Activated CD4-positive, alpha-beta T cell treated with anti-CD3 and anti-CD28 coated beads for 36 hours (primary cell): ENCODE results near the gene CD207. TPM values are rescaled to one million over a fixed set of nuclear protein-coding genes. Genes with fewer than 3 reads are reported as not detected.
"Not testable (repeated sequence)": the region's sequence is repeated elsewhere in the genome, so short reads cannot be mapped to it uniquely, and the experiment has no call there.

ENCODE experiments used
- ATAC-seq: fragments of 200-7000 bp; cut with Tn5 transposase; one replicate; pipeline ENCODE4 v1.10.0; 2021; ENCODE audit warnings: mild to moderate bottlenecking, moderate library complexity
- CTCF ChIA-PET: fragments of 350-600 bp; sonication (Branson Sonifier 250); formaldehyde crosslinking; loops from one replicate; lab custom pipeline; 2021; ENCODE audit warnings: antibody characterized with exemption; lab: Charles Lee
- POLR2A ChIA-PET: fragments of 350-600 bp; sonication (Branson Sonifier 250); formaldehyde crosslinking; loops from one replicate; lab custom pipeline; 2021; ENCODE audit warnings: antibody characterized with exemption, inconsistent platforms; lab: Charles Lee
- DNase-seq: peaks from one replicate; pipeline ENCODE4 v3.0.0-alpha.2; 2020
- H3K27ac Mint-ChIP-seq: one replicate; pipeline ENCODE4 v1.8.0; 2021; ENCODE audit warnings: mixed read lengths
- H3K27me3 Mint-ChIP-seq: one replicate; pipeline ENCODE4 v1.8.0; 2021; ENCODE audit warnings: mixed read lengths
- H3K36me3 Mint-ChIP-seq: one replicate; pipeline ENCODE4 v1.8.0; 2021; ENCODE audit warnings: low read depth, mixed read lengths
- H3K4me1 Mint-ChIP-seq: one replicate; pipeline ENCODE4 v1.8.0; 2021; ENCODE audit warnings: mixed read lengths
- H3K4me3 Mint-ChIP-seq: one replicate; pipeline ENCODE4 v1.8.0; 2021; ENCODE audit warnings: mild to moderate bottlenecking, moderate library complexity, mixed read lengths
- H3K9me3 Mint-ChIP-seq: one replicate; pipeline ENCODE4 v1.8.0; 2021; ENCODE audit warnings: low read depth, mixed read lengths
- intact Hi-C, 2 experiments: fragments of 100-400 bp; cut with DNase I in 1 of 2; cut with micrococcal nuclease in 1 of 2; formaldehyde crosslinking; loops; one replicate each; pipeline versions ENCODE4 v1.14.2 to v1.15.1; 2022 to 2024; cut with DNase I, micrococcal nuclease
- total RNA-seq, 2 experiments: library from RNA; stranded (reverse); gene quantifications; one replicate each; pipeline ENCODE4 v1.2.3, GENCODE V29; 2021

CD207 gene
- total RNA-seq, 2 experiments from 2014 or later: not detected

- H3K36me3 Mint-ChIP-seq: no peaks in the 10 kb centered on the region
- no peak for ATAC-seq
- CTCF ChIA-PET: interaction anchor here (1.2 to 1.7 kb wide), 2 partner anchors 10 to 43 kb away, joined by 3 to 4 read pairs; no protein-coding TSS in a partner anchor
- peaks cover 5% of the 10 kb centered on the region for H3K27me3 Mint-ChIP-seq
- no peaks in the 10 kb centered on the region for H3K9me3 Mint-ChIP-seq
- intact Hi-C loops: no loop called here
- H3K27ac Mint-ChIP-seq: no peak overlapping the region
- H3K4me3 Mint-ChIP-seq: no peak overlapping the region
- POLR2A ChIA-PET: no interaction called here
- DNase-seq: no peak
- no peaks in the 10 kb centered on the region for H3K4me1 Mint-ChIP-seq
Observed at GRCh38 chr2:70808983-70809958, 26.3 kb downstream of the CD207 start.

- Mint-ChIP-seq H3K36me3 (no peaks in the 10 kb centered on the region), H3K27me3 (peaks cover 5% of the 10 kb centered on the region), H3K4me1 (no peaks in the 10 kb centered on the region), H3K4me3 (no peak overlapping the region), H3K9me3 (no peaks in the 10 kb centered on the region), H3K27ac (no peak overlapping the region)
- CTCF ChIA-PET: interaction anchor here (1.1 to 1.7 kb wide), 3 partner anchors 12 to 44 kb away, joined by 3 to 4 read pairs (median 3); partner anchors contain the start of gene FIGLA
- intact Hi-C loops: no loop called here
- no peak for DNase-seq
- no peak for ATAC-seq
- POLR2A ChIA-PET: no interaction called here
Observed at GRCh38 chr2:70807828-70808118, 27.8 kb downstream of the CD207 start.

- ChIA-PET CTCF (interaction anchor here (0.7 to 1.1 kb wide), 3 partner anchors 10 to 37 kb away, joined by 3 read pairs; partner anchors contain the start of gene FIGLA), POLR2A (no interaction called here)
- intact Hi-C loops: no loop called here
- ATAC-seq (no peak), DNase-seq (no peak)
- no peak overlapping the region for H3K27ac Mint-ChIP-seq
- H3K4me3 Mint-ChIP-seq: no peak overlapping the region
- peaks cover 5% of the 10 kb centered on the region for H3K27me3 Mint-ChIP-seq
- H3K9me3 Mint-ChIP-seq: no peaks in the 10 kb centered on the region
- no peaks in the 10 kb centered on the region for H3K4me1 Mint-ChIP-seq
- no peaks in the 10 kb centered on the region for H3K36me3 Mint-ChIP-seq
Observed at GRCh38 chr2:70807102-70807827, 28.4 kb downstream of the CD207 start.

- Mint-ChIP-seq H3K36me3 (no peaks in the 10 kb centered on the region), H3K4me3 (no peak overlapping the region), H3K27ac (no peak overlapping the region), H3K27me3 (peaks cover 5% of the 10 kb centered on the region), H3K9me3 (no peaks in the 10 kb centered on the region), H3K4me1 (no peaks in the 10 kb centered on the region)
- ChIA-PET CTCF (interaction anchor here (0.7 to 0.8 kb wide), 2 partner anchors 10 to 36 kb away, joined by 3 read pairs; no protein-coding TSS in a partner anchor), POLR2A (no interaction called here)
- intact Hi-C loops: no loop called here
- no peak for DNase-seq
- ATAC-seq: no peak
Observed at GRCh38 chr2:70806620-70807019, 29.0 kb downstream of the CD207 start.

- no peak overlapping the region for H3K4me3 Mint-ChIP-seq
- no peak for DNase-seq
- CTCF ChIA-PET: interaction anchor here (0.8 kb wide), 1 partner anchor 36 kb away, joined by 3 read pairs; no protein-coding TSS in a partner anchor
- no peaks in the 10 kb centered on the region for H3K4me1 Mint-ChIP-seq
- H3K36me3 Mint-ChIP-seq: no peaks in the 10 kb centered on the region
- peaks cover 5% of the 10 kb centered on the region for H3K27me3 Mint-ChIP-seq
- H3K27ac Mint-ChIP-seq: no peak overlapping the region
- no peaks in the 10 kb centered on the region for H3K9me3 Mint-ChIP-seq
- intact Hi-C loops: no loop called here
- no peak for ATAC-seq
- POLR2A ChIA-PET: no interaction called here
Observed at GRCh38 chr2:70806013-70806412, 29.6 kb downstream of the CD207 start.

- peaks cover 7% of the 10 kb centered on the region for H3K9me3 Mint-ChIP-seq
- no peak overlapping the region for H3K4me3 Mint-ChIP-seq
- no peak for DNase-seq
- no peak overlapping the region for H3K27ac Mint-ChIP-seq
- no peaks in the 10 kb centered on the region for H3K4me1 Mint-ChIP-seq
- no peaks in the 10 kb centered on the region for H3K36me3 Mint-ChIP-seq
- POLR2A ChIA-PET: no interaction called here
- intact Hi-C loops: no loop called here
- ATAC-seq: no peak
- CTCF ChIA-PET: no interaction called here
- peaks cover 5% of the 10 kb centered on the region for H3K27me3 Mint-ChIP-seq
Observed at GRCh38 chr2:70801607-70802263, 33.9 kb downstream of the CD207 start.

- CTCF ChIA-PET: no interaction called here
- POLR2A ChIA-PET: no interaction called here
Observed at GRCh38 chr2:70799706-70800105, 35.9 kb downstream of the CD207 start.

GRCh38 chr2:70797996-70798395 is 37.6 kb downstream of the CD207 start:
- H3K4me3 Mint-ChIP-seq, H3K36me3 Mint-ChIP-seq, intact Hi-C loops, H3K9me3 Mint-ChIP-seq, POLR2A ChIA-PET, H3K4me1 Mint-ChIP-seq, ATAC-seq, DNase-seq, H3K27ac Mint-ChIP-seq: not testable (repeated sequence)
- peaks cover 11% of the 10 kb centered on the region for H3K27me3 Mint-ChIP-seq
- CTCF ChIA-PET: interaction anchor here (0.6 to 2.1 kb wide), 2 partner anchors 9 to 74 kb away, joined by 3 to 10 read pairs; no protein-coding TSS in a partner anchor

More at GRCh38 chr2:70799706-70800105, 35.9 kb downstream of the CD207 start:
- no peaks in the 10 kb centered on the region for H3K4me1 Mint-ChIP-seq
- H3K27ac Mint-ChIP-seq: no peak overlapping the region
- H3K9me3 Mint-ChIP-seq: peaks cover 7% of the 10 kb centered on the region
- ATAC-seq (no peak), DNase-seq (no peak)
- no peaks in the 10 kb centered on the region for H3K36me3 Mint-ChIP-seq
- H3K4me3 Mint-ChIP-seq: no peak overlapping the region
- H3K27me3 Mint-ChIP-seq: peaks cover 6% of the 10 kb centered on the region
- intact Hi-C loops: no loop called here

- Mint-ChIP-seq H3K27me3 (peaks cover 14% of the 10 kb centered on the region), H3K4me3 (no peak overlapping the region), H3K9me3 (peaks cover 7% of the 10 kb centered on the region), H3K4me1 (no peaks in the 10 kb centered on the region), H3K27ac (no peak overlapping the region), H3K36me3 (no peaks in the 10 kb centered on the region)
- CTCF ChIA-PET: interaction anchor here (0.5 to 2.1 kb wide), 2 partner anchors 9 to 16 kb away, joined by 4 to 10 read pairs; no protein-coding TSS in a partner anchor
- DNase-seq: no peak
- ATAC-seq: no peak
- POLR2A ChIA-PET: no interaction called here
- intact Hi-C loops: no loop called here
Observed at GRCh38 chr2:70797506-70797905, 38.1 kb downstream of the CD207 start.

GRCh38 chr2:70796262-70796661 is 39.4 kb downstream of the CD207 start:
- POLR2A ChIA-PET: no interaction called here

More at GRCh38 chr2:70796262-70796661, 39.4 kb downstream of the CD207 start:
- no peaks in the 10 kb centered on the region for H3K36me3 Mint-ChIP-seq
- intact Hi-C loops: no loop called here
- H3K4me3 Mint-ChIP-seq: no peak overlapping the region
- H3K9me3 Mint-ChIP-seq: peaks cover 7% of the 10 kb centered on the region
- ATAC-seq (no peak), DNase-seq (no peak)
- H3K27me3 Mint-ChIP-seq: peaks cover 23% of the 10 kb centered on the region
- H3K4me1 Mint-ChIP-seq: no peaks in the 10 kb centered on the region
- no peak overlapping the region for H3K27ac Mint-ChIP-seq
- CTCF ChIA-PET: interaction anchor here (1.0 to 1.1 kb wide), 2 partner anchors 64 to 156 kb away, joined by 3 read pairs; no protein-coding TSS in a partner anchor
